T follicular helper cell (primary cell): Measurements from ENCODE around the gene SPINK2.
A peak's percentile ranks its signal among the peaks of the same experiment; 100 is the strongest.

Source experiments
- DNase-seq: peaks from one replicate; pipeline ENCODE4 v3.0.0-alpha.2; 2020; ENCODE audit warnings: low read depth
- total RNA-seq, 2 experiments: gene quantifications; one replicate each; lab custom pipeline; 2026; lab: John Stamatoyannopoulos, UW

The SPINK2 gene, protein sequence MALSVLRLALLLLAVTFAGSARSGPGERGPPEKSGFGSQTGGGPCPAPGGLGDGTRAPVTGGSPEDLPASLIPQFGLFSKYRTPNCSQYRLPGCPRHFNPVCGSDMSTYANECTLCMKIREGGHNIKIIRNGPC
- 0.09 to 0.78 reads per million in 2 experiments for total RNA-seq

DNA sequence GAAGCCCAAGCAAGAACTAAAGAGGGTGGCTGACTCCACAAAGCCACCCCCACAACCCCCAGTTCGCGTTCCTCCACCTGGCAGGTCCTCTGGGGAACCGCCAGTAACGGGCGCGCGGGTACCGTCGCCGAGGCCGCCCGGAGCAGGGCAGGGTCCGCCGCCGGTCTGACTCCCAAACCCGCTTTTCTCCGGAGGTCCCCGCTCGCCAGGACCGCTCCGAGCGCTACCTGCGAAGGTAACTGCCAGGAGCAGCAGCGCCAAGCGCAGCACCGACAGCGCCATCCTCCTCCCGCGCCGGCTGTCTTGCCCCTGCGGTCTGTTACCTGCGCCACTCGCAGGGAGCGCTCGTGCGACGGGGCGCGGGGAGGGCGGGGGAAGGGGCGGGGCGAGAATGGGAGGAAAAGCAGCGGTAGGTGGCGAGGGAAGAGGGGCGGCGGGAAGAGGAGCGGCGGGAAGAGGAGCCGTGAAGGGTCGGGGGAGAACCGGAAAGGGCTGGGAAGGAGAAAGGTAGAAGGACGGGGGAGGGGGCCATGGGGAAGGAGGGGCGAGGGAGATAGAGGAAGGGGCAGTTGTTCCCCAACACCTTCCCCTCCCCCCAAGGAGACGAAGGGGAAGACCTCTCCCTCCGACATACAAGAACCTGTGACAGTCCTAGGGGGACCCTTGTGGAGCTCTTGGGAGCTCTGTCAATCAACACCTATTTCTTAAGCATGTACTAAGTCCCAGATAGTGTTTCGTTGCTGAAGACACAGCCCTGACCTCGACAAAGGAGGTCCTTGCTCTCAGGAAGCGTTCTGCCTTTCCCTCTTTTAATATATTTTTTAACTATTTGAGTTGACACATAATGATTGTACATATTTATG lies at the start of gene SPINK2:
TSS of gene SPINK2 (minus strand) at position 321 of the 863 bp plus-strand sequence. CDS start at position 282, 39 bp downstream.
- peak; percentile 72 for DNase-seq

DNA sequence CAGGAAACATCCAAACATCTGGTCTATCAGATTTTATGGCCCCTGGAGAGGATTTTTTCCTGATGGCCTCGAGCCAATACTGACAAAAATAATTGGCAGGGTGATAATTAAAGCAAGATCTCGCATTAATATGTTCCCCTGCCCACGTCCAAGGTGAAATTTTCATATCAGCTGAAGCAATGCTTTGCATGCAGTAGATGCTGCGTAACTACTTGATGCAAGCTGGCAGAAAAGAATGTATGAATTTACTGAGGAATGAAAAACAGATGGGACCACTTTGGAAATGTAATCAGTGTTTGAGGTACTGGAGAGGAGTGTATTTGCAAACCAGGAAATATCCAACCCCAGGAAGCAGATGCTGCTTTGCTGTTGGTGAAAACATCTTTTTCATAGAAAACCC lies 49.4 kb upstream of the SPINK2 start:
- DNase-seq = no peak

DNA sequence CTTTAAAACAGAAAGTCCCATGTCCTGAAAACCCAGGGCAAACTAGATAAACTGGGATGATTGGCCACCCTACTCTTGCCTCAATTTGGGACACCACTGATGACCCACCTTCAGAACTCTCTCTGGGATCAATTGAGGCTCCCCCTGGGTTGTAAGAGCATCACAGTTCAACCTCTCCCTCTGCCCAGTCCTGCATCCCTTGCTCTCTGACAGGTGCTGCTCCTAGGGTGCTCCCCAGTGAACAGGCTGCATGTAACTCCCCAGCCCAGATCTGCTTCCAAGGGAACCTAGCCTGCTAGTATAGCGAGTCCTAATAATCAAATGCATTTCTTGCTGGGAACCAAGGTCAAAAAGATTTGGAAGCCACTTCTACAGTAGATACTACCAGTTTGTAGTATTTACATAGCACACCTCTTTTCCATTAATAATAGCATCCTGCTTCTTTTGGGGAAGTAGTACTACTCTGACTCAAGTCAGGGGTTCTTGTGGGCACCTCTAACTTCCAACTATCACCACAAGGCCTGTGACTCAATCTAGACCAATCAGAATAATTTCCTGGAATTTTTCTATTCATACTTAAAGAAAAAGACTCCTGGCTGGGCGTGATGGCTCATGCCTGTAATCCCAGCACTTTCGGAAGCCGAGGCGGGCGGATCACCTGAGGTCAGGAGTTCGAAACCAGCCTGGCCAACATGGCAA lies 42.1 kb upstream of the SPINK2 start:
- DNase-seq = no peak

DNA sequence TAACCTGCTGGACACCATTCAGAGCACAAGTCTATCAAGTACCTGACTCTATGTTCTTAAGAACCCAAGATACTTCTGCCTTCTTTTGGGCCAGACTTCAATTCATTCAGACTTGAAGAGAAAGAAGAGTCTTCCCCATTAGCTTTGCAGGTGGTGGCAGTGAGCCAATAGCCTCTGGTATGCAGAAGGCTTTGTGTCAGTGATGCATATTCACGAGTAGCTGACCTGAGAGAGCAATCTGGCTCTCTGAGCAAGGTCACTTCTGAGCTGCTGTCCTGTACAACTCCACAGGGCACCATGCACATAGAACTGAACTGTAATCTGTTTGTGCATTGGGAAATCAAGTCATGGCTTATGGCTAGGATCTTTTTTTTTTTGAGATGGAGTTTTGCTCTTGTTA lies 39.9 kb upstream of the SPINK2 start:
- DNase-seq = no peak

DNA sequence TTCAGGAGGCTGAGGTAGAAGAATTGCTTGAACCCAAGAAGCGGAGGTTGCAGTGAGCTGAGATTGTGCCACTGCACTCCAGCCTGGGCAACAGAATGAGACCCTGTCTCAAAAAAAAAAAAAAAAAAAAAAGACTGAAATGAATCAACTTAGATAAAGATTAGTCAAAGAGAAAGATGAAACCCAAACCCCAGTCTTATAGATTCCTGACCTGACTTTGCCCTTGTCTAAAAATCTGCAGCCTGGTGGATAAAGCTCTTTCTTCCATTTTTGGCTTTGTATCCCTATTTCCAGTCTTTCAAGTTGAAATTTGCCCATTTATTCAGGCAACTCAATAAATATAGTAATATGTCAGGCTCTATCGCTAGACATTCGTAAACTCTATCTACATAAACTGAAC lies 39.3 kb upstream of the SPINK2 start:
- DNase-seq = no peak

DNA sequence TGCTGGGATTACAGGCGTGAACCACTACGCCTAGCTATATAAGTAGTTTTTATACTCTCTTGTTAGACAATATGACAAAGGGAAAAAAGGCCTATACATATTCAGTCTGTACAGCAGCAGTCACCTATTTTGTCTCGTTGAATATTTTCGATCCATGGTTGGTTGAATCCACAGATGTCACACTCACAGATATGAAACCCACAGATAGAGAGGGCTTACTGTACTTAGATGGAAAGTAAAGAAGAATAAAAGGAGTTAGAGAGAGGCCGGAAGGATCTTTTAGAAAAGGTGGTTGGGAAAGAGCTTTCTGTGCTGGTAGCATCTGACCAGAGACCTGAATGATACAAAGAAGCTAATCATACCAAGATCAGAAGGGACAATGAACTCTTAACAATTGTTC lies 38.3 kb upstream of the SPINK2 start:
- DNase-seq = no peak

DNA sequence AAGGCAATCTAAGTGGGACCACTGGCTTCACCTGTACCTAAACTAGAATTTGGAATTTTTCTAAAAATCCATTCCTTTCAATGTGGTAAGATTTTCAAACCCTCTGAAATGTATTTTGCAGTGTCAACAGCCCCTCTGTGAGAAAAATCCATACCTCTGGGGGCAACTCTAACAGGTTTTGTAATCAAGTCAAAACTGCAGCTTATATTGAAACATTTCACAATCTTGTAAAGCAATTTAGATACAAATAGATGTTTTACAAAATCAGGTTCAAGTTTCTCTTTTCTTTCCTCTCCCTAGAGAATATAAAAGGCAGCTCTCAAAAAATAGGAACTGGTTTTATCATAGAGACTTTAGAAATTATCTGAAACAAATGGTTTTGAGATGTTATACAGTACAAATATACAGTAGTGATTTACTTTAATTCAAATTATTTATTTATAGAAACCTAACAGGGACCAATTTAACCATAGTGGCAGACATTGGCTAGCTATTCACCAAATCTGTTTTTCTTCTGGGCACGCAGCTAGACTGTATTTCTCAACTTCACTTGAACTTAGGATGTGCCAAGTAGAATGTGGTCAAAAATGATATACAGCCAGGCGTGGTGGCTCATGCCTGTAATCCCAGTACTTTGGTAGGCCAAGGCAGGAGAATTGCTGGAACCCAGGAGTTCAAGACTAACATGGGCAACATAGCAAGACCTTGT lies 36.3 kb upstream of the SPINK2 start:
- DNase-seq = no peak

DNA sequence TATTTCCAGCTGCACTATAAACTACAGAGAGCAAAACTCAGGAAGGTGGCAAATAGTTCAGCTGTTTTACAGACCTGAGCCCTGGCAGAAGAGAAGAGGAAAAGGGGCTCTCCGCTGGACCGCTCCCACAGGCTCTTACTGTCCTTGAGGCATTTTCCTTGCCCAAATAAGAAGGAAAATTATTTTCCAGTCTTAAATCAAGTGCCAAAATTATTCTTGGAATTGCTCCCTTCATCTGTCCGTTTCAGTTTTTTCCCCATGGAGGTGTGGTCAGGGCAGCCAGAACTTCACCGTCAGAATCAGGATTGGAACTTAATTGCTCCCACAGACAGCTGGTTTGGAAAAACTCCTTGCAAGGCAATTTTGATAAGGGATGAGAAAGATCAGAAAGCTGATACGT lies 35.2 kb upstream of the SPINK2 start:
- DNase-seq = no peak

DNA sequence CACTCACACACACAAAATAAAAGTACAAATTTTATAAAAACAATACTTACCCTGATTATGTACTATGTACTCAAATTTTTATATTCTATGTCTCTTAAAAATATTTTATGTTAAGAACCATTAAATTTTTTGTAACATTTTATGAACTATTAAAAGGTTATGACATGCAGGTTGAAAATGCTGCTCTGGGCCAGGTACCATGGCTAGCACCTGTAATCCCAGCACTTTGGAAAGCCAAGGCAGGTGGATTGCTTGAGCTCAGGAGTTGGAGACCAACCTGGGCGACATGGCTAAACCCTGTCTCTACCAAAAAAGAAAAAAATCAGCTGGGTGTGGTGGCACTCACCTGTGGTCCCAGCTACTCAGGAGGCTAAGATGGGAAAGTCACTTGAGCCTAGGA lies 29.4 kb upstream of the SPINK2 start:
- no peak for DNase-seq

DNA sequence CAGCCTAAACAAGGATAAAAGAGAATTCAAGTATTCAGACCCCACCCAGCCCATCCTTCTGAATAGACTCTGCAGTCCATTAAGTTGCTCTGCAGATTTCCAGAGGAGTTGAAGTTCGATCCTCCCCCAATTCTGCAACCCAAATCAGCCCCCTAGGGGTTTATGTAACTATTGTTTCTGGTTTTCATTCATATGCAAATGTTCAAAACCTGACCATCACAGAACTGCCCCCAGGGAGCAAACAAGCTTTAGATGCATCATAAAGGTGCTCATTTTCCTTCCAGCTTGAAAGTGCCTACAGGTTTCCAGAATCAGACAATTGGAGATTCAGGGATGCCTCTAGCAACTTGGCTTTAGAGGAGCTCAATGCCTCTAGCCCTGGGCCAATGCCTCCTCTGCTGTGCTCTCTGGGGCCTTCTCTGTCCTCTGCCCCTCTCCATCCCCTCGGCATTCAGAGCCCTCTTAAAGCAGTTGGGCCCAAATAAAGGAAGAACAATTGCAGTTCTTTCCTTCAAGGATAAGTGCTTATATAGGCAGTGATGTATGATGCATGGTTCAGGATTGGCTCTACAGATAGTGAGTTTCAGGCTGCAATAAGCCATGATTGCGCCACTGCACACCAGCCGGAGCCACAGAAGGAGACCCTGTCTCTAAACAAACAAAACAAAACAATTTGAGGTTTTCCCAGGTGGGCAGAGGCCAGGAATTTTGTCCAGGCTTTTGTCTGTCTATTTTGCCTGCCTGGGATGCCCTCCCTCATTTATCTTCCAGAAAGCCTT lies 23.5 kb upstream of the SPINK2 start:
- DNase-seq = no peak

DNA sequence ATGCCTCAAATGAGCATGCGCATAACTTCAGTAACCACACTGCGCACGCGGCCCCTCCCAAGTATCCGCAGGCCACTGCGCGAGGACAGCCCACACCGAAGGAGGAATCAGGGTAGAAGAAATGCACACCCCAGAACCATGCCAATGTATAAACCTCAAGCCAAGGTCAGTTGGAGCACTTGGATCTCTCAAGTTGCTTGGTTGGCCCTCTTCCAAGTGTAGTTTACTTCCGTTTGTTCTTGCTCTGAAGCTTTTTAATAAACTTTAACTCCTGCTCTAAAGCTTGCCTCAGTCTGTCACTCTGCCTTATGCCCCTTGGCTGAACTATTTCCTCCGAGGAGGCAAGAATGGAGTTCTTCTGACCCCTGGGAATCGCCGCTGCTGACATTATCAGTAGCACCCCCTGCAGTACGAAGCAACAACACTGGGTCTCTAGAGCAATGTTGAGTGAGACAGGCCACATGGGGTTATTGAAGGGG lies 22.0 kb upstream of the SPINK2 start:
- DNase-seq = no peak

DNA sequence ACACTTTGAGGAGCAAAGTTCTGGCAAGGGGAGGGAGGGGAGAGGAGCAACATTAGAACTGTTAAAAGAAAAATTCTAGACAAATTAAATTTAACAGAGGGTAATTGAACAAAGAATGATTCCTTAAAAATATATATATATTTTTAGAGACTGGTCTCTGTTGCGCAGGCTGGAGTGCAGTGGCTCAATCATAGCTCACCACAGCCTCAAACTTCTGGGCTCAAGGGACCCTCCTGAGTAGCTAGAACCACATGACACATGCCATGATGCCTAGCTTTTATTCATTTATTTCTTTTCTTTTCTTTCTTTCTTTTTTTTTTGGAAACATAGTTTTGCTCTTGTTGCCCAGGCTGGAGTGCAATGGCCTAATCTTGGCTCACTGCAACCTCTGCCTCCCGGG lies 19.1 kb upstream of the SPINK2 start:
- DNase-seq = no peak

DNA sequence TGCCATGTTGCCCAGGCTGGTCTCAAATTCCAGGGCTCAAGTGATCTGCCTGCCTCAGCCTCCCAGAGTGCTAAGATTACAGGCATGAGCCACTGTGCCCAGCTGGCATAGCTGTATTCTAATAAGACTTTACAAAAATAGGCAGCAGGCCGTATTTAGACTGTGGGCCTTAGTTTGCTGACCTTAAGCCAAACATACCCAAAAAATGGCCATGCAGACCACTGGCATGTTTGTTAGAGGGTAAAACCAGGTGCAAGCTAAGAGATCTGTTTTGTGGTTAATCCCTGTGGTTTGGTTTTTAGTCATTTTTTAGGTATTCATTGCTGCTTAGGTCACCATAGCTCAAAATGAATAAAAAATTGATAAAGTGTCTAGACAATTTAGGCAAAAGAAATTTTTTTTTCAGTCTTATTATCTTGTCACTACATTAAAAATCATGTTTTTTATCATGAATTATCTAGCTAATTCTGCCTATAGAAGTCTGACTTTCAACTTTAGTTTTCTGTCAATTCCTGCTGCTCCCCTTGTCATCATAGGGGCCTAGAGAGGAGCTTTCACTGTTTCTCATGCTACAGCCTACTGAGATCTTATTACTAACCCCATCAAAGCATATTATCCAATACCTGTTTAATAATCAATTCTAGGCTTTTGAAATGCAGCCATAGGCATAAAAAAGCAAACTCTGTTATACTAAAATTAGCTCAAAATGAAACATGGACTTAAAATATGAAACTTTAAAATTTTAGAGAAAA lies 7.5 kb upstream of the SPINK2 start:
- no peak for DNase-seq

DNA sequence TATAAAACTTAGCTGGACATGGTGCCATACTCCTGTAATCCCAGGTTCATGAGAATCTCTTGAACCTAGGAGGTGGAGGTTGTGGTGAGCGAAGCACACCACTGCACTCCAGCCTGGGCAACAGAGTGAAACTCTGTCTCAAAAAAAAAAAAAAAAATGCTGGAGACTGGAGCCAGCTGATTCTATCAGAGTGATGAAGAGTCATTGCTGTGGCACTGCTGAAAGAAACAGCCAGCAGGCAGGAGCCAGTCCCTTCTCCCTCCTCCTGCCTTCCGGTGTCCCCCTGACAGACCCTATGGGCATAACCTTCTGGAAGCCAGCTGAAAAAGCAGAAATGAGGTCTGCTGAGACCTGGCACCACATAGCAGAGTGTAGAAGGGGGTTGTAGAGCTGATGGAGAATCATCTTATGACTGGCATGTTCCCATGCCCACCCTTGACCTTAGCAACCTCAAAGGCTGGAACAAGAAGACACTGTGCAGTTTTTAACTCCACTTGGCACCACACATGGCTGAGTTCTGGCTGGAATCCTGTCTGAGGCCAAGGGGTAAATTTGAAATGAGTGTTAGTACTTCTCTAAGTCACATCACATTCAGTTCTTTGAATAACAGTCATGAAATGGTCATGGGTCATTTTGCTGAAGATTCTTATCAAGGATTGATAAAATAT lies 2.6 kb upstream of the SPINK2 start:
- no peak for DNase-seq

DNA sequence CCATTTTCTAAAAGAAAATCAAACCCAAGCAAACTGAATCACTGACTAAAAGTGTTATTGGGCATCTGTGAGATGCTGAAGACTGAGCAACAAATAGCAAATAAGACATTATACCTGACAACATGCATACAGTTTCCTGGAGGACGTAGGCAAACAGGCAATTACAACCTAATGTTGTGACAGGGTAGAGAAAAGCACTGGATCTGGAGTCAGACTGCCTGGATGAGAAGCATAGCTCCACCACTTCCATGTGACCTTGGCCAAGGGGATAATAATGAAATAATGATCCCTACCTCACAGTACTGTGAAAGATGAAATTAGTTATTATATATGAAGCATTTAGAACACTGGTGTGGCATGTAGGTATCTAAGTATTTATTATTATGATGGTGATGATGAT lies 2.7 kb downstream of the SPINK2 start:
- no peak for DNase-seq

DNA sequence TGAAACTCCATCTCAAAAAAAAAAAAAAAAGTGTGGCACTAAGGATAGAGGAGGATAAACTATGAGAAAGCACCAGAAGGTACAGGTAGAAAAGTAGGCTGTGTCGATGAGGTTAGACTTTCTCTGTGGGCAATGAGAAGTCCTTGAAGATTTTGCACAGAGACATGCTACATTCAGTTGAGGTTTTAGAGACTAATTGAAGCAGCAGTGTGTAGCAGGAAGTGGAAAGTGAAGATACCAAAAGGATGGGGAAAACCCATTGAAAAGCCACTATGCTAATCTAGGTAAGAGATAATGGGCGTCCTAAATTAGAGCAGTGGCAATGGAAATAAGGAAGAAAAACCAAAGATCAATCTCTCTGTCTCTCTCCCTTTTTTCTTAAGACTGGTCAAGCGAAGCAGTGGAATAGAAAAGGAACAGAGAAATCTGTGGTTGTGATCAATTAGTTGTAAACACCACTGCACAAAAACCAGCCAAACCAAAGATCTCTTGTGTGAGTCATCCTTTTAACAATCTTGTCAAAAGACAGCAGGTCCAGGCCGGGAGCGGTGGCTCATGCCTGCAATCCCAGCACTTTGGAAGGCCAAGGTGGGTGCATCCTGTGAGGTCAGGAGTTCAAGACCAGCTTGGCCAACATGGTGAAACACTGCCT lies 3.5 kb downstream of the SPINK2 start:
- DNase-seq = no peak

DNA sequence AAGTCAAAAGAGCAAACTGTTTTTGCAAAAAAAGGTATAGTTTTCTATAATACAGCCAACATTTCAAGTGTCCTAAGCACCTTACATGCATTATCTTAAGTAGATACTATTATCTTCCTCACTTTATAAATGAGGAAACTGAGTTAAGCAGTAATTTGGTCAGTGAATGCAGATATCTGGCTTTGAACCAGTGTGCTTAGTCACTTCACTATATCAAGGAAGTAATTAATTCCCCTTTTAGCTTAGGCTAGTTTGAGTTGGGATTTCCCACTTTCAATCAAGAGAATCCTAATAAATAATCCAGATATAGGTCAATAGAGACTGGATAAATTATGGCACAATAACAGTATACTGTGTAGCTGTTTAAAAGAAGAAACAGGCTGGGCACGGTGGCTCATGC lies 14.8 kb downstream of the SPINK2 start:
- no peak for DNase-seq

DNA sequence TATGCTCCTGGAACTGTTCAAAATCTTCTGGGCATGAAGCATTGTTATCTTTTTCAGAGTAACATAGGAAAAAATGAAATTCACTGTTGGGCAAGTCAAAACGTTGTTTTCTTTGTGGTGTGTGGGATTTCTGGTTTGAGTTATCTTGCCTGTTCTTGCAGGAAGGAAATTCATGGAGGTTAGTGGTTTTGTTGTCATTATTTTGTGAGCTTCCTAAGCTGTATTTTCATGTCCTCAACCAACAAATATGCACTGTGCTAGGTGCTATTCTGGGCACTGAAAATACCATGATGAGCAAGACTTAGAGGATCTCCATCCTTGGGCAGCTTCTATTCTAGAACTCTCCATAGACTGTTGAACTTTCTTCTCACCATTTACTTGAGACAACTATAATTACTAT lies 16.9 kb downstream of the SPINK2 start:
- no peak for DNase-seq

DNA sequence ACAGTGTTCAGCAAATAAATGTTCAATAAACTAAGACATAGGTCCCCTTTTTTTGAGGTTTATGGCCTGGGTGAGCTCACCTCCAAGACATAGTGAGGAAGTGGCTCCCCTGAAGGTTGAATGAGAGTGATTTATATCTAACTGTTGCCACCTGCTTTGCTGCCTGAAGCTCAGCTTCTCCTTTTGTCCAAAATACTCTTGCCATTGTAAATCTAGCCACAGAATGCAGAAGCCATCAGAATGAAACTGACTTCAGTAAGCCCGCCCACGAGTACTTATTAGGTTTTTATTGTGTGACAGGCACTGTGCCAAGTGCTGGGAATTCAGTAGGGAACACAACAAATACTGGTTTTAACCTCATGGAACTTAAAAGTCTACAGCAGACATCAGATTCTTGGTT lies 18.0 kb downstream of the SPINK2 start:
- no peak for DNase-seq
